ENCODE measurements around the gene ZFC3H1. TPM values are rescaled to one million over a fixed set of nuclear protein-coding genes. Genes with fewer than 3 reads are reported as not detected.

The ZFC3H1 gene
- total and polyA plus RNA-seq, 9 of the 15 experiments (the other 6 are each of a cell fraction or from before 2014, with no cell fraction given): 14.8 to 80.5 (median 22.1) TPM

- TF ChIP-seq MCM7 (IDR thresholded peaks at IDR 0.05) (no peak), ZNF354B (CRISPR knock-in tag; IDR thresholded peaks at IDR 0.05) (no peak), ZSCAN29 (IDR thresholded peaks at IDR 0.05) (0 out of 2 replicates have a peak, but pooled peaks have one; percentile 19), ZFP1 (CRISPR knock-in tag; IDR thresholded peaks at IDR 0.05) (no peak), MEF2A (IDR thresholded peaks at IDR 0.05; ENCODE audit: control insufficient read depth, low read depth, low read length) (no peak), TRIM24 (IDR thresholded peaks at IDR 0.05) (peak in 1 of 2 experiments; percentile 77; a peak in 2 of 4 replicates), HDGF (IDR thresholded peaks at IDR 0.05) (no peak), TARDBP (IDR thresholded peaks at IDR 0.05) (no peak), FOXK2 (conservative IDR thresholded peaks at IDR 0.05 in 1 of 2, IDR thresholded peaks at IDR 0.05 in 1 of 2; ENCODE audit: low read depth in 2 of 2) (peak; percentile 82 to 86), DIDO1 (tag; IDR thresholded peaks at IDR 0.05; ENCODE audit: low read depth) (peak; percentile 68), ZNF253 (CRISPR knock-in tag; conservative IDR thresholded peaks at IDR 0.05) (no peak), NEUROD1 (IDR thresholded peaks at IDR 0.05; ENCODE audit: borderline replicate concordance, low read depth, low read length, partially characterized antibody) (peak; percentile 65), FOXA1 (IDR thresholded peaks at IDR 0.05; ENCODE audit: borderline replicate concordance) (no peak), ZNF766 (CRISPR knock-in tag; conservative IDR thresholded peaks at IDR 0.05) (peak; percentile 87), ZNF764 (CRISPR knock-in tag; IDR thresholded peaks at IDR 0.05; ENCODE audit: low read depth) (no peak)
- TF ChIP-seq, protein P1, sequence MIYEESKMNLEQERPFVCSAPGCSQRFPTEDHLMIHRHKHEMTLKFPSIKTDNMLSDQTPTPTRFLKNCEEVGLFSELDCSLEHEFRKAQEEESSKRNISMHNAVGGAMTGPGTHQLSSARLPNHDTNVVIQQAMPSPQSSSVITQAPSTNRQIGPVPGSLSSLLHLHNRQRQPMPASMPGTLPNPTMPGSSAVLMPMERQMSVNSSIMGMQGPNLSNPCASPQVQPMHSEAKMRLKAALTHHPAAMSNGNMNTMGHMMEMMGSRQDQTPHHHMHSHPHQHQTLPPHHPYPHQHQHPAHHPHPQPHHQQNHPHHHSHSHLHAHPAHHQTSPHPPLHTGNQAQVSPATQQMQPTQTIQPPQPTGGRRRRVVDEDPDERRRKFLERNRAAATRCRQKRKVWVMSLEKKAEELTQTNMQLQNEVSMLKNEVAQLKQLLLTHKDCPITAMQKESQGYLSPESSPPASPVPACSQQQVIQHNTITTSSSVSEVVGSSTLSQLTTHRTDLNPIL (CRISPR knock-in tag; IDR thresholded peaks at IDR 0.05): no peak
- TF ChIP-seq, protein P2, sequence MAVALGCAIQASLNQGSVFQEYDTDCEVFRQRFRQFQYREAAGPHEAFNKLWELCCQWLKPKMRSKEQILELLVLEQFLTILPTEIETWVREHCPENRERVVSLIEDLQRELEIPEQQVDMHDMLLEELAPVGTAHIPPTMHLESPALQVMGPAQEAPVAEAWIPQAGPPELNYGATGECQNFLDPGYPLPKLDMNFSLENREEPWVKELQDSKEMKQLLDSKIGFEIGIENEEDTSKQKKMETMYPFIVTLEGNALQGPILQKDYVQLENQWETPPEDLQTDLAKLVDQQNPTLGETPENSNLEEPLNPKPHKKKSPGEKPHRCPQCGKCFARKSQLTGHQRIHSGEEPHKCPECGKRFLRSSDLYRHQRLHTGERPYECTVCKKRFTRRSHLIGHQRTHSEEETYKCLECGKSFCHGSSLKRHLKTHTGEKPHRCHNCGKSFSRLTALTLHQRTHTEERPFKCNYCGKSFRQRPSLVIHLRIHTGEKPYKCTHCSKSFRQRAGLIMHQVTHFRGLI (CRISPR knock-in tag; IDR thresholded peaks at IDR 0.05): no peak
- TF ChIP-seq, protein P3, sequence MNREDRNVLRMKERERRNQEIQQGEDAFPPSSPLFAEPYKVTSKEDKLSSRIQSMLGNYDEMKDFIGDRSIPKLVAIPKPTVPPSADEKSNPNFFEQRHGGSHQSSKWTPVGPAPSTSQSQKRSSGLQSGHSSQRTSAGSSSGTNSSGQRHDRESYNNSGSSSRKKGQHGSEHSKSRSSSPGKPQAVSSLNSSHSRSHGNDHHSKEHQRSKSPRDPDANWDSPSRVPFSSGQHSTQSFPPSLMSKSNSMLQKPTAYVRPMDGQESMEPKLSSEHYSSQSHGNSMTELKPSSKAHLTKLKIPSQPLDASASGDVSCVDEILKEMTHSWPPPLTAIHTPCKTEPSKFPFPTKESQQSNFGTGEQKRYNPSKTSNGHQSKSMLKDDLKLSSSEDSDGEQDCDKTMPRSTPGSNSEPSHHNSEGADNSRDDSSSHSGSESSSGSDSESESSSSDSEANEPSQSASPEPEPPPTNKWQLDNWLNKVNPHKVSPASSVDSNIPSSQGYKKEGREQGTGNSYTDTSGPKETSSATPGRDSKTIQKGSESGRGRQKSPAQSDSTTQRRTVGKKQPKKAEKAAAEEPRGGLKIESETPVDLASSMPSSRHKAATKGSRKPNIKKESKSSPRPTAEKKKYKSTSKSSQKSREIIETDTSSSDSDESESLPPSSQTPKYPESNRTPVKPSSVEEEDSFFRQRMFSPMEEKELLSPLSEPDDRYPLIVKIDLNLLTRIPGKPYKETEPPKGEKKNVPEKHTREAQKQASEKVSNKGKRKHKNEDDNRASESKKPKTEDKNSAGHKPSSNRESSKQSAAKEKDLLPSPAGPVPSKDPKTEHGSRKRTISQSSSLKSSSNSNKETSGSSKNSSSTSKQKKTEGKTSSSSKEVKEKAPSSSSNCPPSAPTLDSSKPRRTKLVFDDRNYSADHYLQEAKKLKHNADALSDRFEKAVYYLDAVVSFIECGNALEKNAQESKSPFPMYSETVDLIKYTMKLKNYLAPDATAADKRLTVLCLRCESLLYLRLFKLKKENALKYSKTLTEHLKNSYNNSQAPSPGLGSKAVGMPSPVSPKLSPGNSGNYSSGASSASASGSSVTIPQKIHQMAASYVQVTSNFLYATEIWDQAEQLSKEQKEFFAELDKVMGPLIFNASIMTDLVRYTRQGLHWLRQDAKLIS (CRISPR knock-in tag; IDR thresholded peaks at IDR 0.05): no peak; the same call in 1 of the 2 replicates
- TF ChIP-seq, protein P4, sequence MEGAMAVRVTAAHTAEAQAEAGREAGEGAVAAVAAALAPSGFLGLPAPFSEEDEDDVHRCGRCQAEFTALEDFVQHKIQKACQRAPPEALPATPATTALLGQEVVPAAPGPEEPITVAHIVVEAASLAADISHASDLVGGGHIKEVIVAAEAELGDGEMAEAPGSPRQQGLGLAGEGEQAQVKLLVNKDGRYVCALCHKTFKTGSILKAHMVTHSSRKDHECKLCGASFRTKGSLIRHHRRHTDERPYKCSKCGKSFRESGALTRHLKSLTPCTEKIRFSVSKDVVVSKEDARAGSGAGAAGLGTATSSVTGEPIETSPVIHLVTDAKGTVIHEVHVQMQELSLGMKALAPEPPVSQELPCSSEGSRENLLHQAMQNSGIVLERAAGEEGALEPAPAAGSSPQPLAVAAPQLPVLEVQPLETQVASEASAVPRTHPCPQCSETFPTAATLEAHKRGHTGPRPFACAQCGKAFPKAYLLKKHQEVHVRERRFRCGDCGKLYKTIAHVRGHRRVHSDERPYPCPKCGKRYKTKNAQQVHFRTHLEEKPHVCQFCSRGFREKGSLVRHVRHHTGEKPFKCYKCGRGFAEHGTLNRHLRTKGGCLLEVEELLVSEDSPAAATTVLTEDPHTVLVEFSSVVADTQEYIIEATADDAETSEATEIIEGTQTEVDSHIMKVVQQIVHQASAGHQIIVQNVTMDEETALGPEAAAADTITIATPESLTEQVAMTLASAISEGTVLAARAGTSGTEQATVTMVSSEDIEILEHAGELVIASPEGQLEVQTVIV (CRISPR knock-in tag; IDR thresholded peaks at IDR 0.05; ENCODE audit: borderline replicate concordance): no peak
These were observed at the start of gene ZFC3H1, which contains the start of gene THAP2 (continued) for GRCh38 chr12:71663561-71664410.

All from K562 (cell line).